GM18951 (cell line): Measurements from ENCODE around the gene PACS1.

Experiments
- POLR2A ChIP-seq: IDR thresholded peaks from 4 replicates; pipeline ENCODE4 v1.6.1; 2011; ENCODE audit warnings: mild to moderate bottlenecking; ENCODE audit not compliant: insufficient read length, insufficient read depth; ENCODE audit errors: extremely low read depth
- in situ Hi-C: fragments of 300-500 bp; cut with MboI; formaldehyde crosslinking; loops from one replicate; pipeline ENCODE4 v1.12.0; 2022; ENCODE audit warnings: low sequenced_read_pairs, mixed read lengths, inconsistent platforms; ENCODE audit not compliant: unreplicated experiment

The PACS1 gene

DNA sequence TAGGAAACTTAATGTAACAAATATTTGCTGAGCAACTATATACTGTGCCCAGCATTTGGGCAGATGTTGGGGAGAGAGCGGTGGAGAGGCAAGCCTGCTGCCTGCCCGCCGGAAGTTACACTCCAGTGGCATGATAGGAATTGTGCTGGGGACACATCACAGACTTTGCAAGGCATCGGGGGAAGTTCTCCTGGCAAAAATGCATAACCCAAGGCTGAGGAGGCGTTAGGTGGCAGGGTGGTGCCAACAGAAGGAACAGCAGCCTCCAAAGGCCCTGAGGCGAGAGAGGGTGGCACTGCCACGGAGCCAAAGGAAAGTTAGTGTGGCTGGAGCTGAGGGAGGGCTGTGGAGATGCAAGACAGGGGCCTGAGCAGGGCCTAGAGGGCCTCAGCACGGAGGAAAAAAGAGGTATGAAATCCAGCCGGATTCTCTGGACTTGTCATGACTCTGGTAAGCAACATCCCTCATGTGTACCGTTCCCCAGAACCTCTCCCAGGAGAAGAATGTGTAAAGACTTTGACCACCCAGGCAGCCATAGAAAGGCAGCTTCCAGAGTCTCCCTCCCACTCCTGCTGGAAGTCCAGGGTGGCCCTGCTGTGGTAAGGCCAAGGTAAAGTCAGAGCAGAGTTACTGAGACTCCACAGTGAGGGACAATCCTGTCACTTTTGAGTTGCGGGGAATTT is 122.2 kb downstream of the PACS1 start:
- no peak for TF ChIP-seq POLR2A
- in situ Hi-C loops = no loop called here

DNA sequence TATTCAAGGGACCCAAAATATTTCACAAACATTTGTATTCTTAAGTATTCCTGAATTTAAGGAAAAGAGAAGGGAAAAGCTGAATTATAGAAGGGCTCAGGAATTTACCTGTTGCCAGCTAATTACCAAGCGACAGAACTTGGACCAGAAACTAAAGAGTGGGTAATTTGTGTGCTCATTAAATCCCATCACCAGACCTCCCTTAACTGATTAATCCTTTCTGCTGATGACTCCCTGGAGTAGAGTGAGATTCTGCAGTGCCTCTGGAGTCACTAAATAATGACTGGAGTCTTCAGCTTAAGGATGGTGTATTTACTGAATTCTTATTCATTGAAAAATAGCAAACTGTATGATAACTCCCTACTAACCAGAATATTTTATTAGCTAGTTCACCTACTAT is 124.3 kb downstream of the PACS1 start:
- TF ChIP-seq POLR2A = no peak
- in situ Hi-C loops = no loop called here

DNA sequence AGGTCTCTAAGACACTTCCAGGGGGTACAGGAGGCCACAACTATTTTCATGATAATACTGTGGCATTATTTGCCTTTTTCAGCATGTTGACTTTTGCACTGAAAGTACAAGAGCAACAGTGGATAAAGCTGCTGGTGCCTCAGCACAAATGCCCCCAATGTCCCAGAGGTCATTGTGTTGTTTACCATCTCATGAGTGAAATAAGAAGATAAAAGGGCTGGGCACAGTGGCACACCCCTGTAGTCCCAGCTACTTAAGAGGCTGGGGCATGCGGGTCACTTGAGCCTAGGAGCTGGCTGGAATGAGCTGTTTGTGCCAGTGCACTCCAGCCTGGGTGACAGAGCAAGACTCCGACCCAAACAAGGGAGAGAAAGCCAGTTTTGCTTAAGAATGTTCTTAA is 125.8 kb downstream of the PACS1 start:
- no peak for TF ChIP-seq POLR2A
- in situ Hi-C loops = no loop called here

DNA sequence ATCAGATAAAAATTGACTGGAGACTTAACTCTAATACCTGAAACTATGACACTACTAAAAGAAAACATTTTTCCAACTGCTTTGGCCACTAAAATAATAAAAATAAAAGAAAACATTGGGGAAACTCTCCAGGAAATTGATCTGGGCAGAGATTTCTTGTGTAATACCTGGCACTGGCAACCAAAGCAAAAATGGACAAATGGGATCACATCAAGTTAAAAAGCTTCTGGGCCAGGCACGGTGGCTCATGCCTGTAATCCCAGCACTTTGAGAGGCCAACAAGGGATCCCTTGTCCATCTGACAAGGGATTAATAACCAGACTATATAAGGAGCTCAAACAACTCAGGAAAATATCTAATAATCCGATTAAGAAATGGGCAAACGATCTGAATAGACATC is 133.8 kb downstream of the PACS1 start:
- in situ Hi-C loops = no loop called here
- no peak for TF ChIP-seq POLR2A

DNA sequence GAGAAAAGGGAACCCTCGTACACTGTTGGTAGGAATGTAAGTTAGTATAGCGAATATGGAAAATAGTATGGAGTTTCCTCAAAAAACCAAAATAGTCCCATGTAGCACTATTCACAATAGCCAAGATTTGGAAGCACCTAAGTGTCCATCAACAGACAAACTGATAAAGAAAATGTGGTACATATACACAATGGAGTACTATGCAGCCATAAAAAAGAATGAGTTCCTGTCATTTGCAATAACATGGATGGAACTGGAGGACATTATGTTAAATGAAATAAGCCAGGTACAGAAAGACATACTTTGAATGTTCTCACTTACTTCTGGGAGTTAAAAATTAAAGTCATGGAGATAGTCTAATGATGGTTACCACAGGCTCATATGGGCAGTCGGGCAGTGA is 134.3 kb downstream of the PACS1 start:
- in situ Hi-C loops = no loop called here
- TF ChIP-seq POLR2A = no peak

DNA sequence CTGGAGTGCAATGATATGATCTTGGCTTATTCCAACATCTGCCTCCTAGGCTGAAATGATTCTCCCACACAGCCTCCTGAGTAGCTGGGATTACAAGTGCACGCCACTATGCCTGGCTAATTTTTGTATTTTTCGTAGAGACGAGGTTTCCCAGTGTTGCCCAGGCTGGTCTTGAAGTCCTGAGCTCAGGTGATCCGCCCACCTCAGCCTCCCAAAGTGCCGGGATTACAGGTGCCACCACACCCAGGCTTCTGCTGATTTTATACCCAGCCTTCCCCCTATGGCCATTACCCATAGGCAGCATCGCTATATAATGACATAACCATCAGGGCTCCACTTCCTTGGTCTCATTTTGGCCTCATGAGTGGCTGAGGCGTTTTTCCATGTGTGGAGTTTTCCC is 137.7 kb downstream of the PACS1 start:
- no peak for TF ChIP-seq POLR2A
- in situ Hi-C loops = no loop called here

DNA sequence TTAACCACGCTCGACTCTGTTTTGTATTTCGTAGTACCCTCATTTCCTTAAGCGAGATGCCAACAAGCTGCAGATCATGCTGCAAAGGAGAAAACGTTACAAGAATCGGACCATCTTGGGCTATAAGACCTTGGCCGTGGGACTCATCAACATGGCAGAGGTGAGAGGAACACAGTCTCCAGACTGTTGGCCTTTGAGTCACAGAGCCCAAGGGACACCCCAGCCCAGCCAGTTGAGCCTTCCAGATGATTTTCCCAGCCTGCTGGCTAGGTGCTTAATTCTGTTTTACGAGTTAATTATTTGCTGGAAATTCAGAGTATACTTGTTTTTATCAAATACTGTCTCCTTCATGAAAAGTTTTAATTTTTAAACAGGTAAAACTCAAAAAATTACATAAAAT is 141.0 kb downstream of the PACS1 start:
- no peak for TF ChIP-seq POLR2A
- in situ Hi-C loops = no loop called here

DNA sequence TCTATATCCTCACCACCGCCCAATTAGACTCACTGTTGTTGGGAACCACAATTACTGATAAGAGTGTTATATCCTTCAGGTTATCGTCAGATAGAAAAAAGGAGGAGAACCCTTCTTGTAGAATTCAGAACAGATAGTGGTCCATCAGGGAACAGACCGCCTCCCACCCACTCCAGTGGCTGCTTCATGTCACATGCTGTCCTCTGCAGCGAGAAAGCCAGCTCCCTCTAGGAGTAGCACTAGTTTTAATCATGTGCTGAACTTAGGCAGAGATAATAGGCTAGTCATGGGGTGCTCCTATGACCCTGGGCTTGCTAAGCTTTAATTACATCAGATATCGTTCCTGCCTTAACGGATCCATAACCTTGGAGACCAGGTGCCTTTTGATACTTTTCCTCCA is 146.8 kb downstream of the PACS1 start:
- no peak for TF ChIP-seq POLR2A
- in situ Hi-C loops = no loop called here

DNA sequence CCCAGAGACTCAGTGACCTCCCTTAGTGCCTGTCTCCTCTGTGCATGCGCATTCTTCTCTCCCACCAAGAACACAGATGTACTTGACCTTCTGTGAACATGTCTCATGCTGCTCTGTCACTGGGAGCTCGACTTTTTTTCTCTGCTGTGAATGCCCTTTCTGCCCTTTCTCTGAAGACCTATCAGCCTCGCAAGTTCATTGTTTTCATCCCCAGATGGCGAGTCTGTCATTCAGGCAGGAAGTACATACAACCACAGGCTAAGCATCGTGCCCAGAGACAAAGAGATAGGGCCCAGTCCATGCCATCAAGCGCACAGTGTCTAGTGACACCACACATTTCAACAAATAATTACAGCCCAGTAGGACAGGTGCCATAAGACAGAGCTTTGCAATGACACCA is 148.0 kb downstream of the PACS1 start:
- in situ Hi-C loops = no loop called here

DNA sequence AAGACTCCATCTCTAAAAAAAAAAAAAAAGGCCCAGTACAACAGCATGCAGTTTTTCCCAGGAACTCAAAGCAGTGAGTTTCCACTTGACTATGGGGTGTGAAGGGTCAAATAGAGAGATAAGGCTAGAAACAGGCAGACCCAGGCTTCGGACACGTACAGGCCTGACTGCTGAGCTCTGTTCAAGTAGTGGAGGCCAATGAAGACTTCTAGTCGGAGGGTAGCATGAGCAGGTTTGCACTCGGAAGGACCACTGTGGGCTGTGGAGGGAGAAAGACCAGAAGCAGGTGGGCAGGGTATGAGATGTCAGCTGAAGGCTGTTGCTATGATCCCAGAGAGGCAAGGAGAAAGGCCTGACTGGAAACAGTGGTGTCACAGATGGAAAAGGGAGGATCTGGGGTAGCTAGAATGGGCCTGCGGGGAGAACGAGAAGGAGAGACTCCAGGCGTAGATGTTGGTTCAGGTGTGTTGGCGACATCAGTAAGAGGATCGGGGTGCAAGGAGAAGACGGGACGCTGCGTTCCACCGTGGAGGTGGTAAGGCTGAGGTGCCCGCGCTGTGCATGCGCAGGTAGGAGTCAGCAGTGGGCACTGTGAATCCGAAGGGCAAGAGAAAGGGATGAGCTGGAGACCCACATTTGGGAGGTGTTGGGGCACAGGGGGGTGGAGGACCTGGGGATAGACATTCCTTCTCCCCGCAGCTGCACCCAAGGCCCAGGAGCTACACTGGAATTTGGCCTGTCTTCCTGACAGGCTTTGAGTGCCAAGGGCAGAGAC is 149.0 kb downstream of the PACS1 start:
- in situ Hi-C loops = no loop called here
- TF ChIP-seq POLR2A = no peak

More for the DNA sequence above, 148.0 kb downstream of the PACS1 start:
- no peak for TF ChIP-seq POLR2A

DNA sequence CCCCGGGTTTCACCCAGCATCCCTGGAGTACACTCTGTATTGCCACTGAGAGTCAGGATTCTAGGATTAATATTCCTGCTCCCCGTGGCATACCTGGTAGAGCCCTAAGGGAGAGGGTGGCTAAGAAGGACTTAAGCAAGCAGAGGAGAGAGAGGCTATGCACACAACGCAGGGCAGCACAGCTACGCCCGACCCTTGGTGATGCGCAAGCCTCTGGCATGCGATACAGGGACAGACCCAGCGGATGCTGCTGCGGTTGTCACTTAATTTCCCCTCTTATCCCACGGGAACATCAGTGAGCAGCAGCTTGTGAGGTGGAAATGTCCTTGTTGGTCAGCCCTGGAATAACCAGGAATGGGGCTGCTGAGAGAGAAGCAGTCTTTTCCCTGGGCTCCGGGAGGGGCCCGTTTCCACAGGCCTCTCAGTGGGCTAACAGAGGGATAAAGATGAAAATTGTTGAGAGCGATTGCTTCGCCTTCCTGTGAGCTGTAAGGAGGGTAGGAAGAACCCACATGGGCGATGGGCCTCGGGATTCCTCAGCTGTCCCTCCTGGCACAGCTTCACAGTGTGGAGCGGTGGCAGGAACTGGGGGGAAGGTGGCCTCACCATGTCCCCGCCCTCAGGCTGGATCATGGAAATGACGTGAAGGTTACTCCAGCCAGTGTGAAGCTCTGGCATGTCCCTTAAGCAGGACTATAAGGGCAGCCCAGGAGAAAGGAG is 149.9 kb downstream of the PACS1 start:
- no peak for TF ChIP-seq POLR2A
- in situ Hi-C loops = no loop called here

DNA sequence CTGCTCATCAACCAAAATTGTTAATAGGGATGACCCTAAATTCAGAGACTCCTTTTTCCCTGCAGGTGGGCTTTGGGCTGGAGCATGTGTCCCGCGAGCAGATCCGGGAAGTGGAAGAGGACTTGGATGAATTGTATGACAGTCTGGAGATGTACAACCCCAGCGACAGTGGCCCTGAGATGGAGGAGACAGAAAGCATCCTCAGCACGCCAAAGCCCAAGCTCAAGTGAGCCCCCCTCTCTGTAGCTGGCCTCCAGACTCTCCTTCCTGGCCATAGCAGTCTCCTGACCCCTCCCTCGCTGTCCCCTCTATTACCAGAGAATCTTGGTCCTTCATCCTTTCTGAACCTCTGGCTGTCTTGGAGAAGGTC is 150.5 kb downstream of the PACS1 start:
- no peak for TF ChIP-seq POLR2A
- in situ Hi-C loops = no loop called here

DNA sequence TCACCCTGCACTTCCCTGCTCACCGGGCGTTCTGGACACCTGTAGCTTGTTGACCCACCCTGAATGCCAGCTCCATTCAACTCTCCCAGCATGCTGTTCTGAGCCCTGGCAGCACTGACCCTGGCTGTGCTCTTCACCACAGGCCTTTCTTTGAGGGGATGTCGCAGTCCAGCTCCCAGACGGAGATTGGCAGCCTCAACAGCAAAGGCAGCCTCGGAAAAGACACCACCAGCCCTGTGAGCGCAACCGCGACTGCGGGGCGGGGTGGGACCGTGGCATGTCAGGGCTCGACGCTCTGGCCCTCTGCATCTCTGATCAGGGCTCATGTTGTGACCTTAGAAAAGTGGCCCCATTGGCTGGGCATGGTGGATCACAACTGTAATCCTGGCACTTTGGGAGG is 150.9 kb downstream of the PACS1 start:
- TF ChIP-seq POLR2A = no peak
- in situ Hi-C loops = no loop called here

DNA sequence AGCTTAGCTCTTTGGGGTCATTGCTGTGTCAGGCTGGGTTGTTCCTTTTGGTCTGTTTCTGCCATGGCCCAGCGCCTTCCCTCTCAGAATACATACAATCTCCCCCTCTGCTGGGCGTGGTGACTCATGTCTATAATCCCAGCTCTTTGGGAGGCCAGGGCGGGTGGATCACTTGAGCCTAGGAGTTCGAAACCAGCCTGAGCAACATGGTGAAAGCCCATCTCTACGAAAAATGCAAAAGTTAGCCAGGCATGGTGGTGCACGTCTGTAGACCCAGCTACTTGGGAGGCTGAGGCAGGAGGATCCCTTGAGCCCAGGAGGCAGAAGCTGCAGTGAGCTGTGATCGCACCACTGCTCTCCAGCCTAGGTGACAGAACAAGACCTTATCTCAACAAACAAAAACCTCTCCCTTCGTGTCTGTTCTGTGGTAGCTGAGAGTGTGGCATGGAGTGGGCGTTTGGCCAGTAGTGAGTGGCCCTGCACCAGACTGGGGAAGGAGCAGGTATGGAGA is 151.7 kb downstream of the PACS1 start:
- in situ Hi-C loops = no loop called here
- TF ChIP-seq POLR2A = no peak
